ENCODE data around the gene FARP1. TPM values are rescaled to one million over a fixed set of nuclear protein-coding genes. Genes with fewer than 3 reads are reported as not detected.

FARP1 gene
- total RNA-seq, 5 donors from 2014 or later (not counting 1 experiment from before 2014, with no cell fraction given): 0.51 to 2.0 (median 1.0) TPM

DNA sequence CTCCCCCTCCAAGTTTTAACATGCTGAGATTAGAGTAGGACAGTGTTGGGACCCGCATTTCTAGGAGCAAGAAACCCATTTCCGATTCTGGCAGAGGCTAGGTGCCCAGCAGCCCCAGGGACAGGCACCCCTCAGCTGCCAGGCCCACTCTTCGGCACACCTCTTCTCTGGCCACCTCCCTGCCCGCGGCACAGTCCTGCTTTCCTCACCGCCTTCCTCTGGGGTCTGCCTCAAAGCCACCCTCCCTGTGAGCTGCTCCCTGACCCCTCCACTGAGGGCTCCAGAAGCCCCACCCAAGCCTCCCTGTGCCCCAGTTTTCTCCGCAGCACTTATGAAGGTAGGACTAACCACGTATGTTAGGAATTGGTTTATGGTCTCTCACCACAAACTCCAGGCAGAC, 354.1 kb downstream of the FARP1 start:
- no peaks in the 10 kb centered on the region for H3K27me3 ChIP-seq (replicated peaks in 1 of 2; ENCODE audit: control insufficient read depth in 2 of 2, extremely low read depth in 1 of 2, insufficient read depth in 2 of 2, low read length in 1 of 2)
- WGBS (ENCODE audit: insufficient coverage): 90% methylated on average over 6 of the region's 8 CpGs
- peaks cover 2 to 26% of the 10 kb centered on the region in 2 experiments for H3K4me1 ChIP-seq (ENCODE audit: control insufficient read depth in 1 of 2, extremely low read depth in 1 of 2, insufficient read depth in 2 of 2, low read length in 2 of 2)
- DNase-seq: no peak
- no peak for ATAC-seq (replicated peaks in 1 of 4)
- ChIA-PET POLR2A (no interaction called here), CTCF (no interaction called here)
- Mint-ChIP-seq H3K4me3 (no peak overlapping the region), H3K27me3 (no peaks in the 10 kb centered on the region), H3K36me3 (peaks cover 22% of the 10 kb centered on the region), H3K9me3 (no peaks in the 10 kb centered on the region), H3K27ac (peak overlapping the region in 1 of 2 donors; percentile 52), H3K4me1 (peaks cover 67 to 80% (median 79%) of the 10 kb centered on the region in 3 donors)
- H3K36me3 ChIP-seq (ENCODE audit: control insufficient read depth in 2 of 2, extremely low read depth in 1 of 2, insufficient read depth in 1 of 2, low read length in 1 of 2): peaks cover 0 to 33% of the 10 kb centered on the region in 2 donors
- no peaks in the 10 kb centered on the region for H3K9me3 ChIP-seq
- no peak overlapping the region for H3K4me3 ChIP-seq (ENCODE audit: control insufficient read depth in 1 of 2, extremely low read depth in 1 of 2, low read length in 1 of 2)
- no peak overlapping the region for H3K27ac ChIP-seq (ENCODE audit: low read length)

- Mint-ChIP-seq H3K4me3 (no peak overlapping the region), H3K4me1 (peaks cover 78 to 90% (median 88%) of the 10 kb centered on the region in 3 donors), H3K27ac (no peak overlapping the region), H3K9me3 (no peaks in the 10 kb centered on the region), H3K27me3 (no peaks in the 10 kb centered on the region), H3K36me3 (peaks cover 33% of the 10 kb centered on the region)
- ChIA-PET CTCF (interaction anchor here in 1 of 2 donors (1.1 kb wide), 1 partner anchor 10 kb away, joined by 3 read pairs; no protein-coding TSS in a partner anchor), POLR2A (no interaction called here)
- no CpG with 5 or more reads among the region's 10 CpGs for WGBS (ENCODE audit: insufficient coverage)
- H3K27ac ChIP-seq (ENCODE audit: low read length): no peak overlapping the region
- peaks cover 0 to 39% of the 10 kb centered on the region in 2 donors for H3K36me3 ChIP-seq (ENCODE audit: control insufficient read depth in 2 of 2, extremely low read depth in 1 of 2, insufficient read depth in 1 of 2, low read length in 1 of 2)
- peaks cover 8 to 46% of the 10 kb centered on the region in 2 experiments for H3K4me1 ChIP-seq (ENCODE audit: control insufficient read depth in 1 of 2, extremely low read depth in 1 of 2, insufficient read depth in 2 of 2, low read length in 2 of 2)
- H3K4me3 ChIP-seq (ENCODE audit: control insufficient read depth in 1 of 2, extremely low read depth in 1 of 2, low read length in 1 of 2): no peak overlapping the region
- DNase-seq (no peak), ATAC-seq (replicated peaks in 1 of 4) (no peak)
- H3K9me3 ChIP-seq: no peaks in the 10 kb centered on the region
- H3K27me3 ChIP-seq (replicated peaks in 1 of 2; ENCODE audit: control insufficient read depth in 2 of 2, extremely low read depth in 1 of 2, insufficient read depth in 2 of 2, low read length in 1 of 2): no peaks in the 10 kb centered on the region
Observed at GRCh38 chr13:98500963-98501421, 358.1 kb downstream of the FARP1 start.

GRCh38 chr13:98503175-98504028, 360.5 kb downstream of the FARP1 start:
- peaks cover 0 to 27% of the 10 kb centered on the region in 2 donors for H3K36me3 ChIP-seq (ENCODE audit: control insufficient read depth in 2 of 2, extremely low read depth in 1 of 2, insufficient read depth in 1 of 2, low read length in 1 of 2)
- Mint-ChIP-seq H3K4me1 (peaks cover 81 to 90% (median 88%) of the 10 kb centered on the region in 3 donors), H3K27ac (peak overlapping the region; percentile 29 to 68), H3K27me3 (no peaks in the 10 kb centered on the region), H3K36me3 (peaks cover 28% of the 10 kb centered on the region), H3K9me3 (no peaks in the 10 kb centered on the region), H3K4me3 (peak overlapping the region in 1 of 3 donors; percentile 4)
- H3K4me1 ChIP-seq (ENCODE audit: control insufficient read depth in 1 of 2, extremely low read depth in 1 of 2, insufficient read depth in 2 of 2, low read length in 2 of 2): peaks cover 11 to 54% of the 10 kb centered on the region in 2 experiments
- ChIA-PET POLR2A (no interaction called here), CTCF (interaction anchor here in 1 of 2 donors (0.6 to 1.3 kb wide), 2 partner anchors 64 to 150 kb away, joined by 4 read pairs; no protein-coding TSS in a partner anchor)
- ATAC-seq (replicated peaks in 1 of 4) (no peak), DNase-seq (no peak)
- no peak overlapping the region for H3K4me3 ChIP-seq (ENCODE audit: control insufficient read depth in 1 of 2, extremely low read depth in 1 of 2, low read length in 1 of 2)
- no peaks in the 10 kb centered on the region for H3K9me3 ChIP-seq
- 88% methylated on average over 4 of the region's 10 CpGs for WGBS (ENCODE audit: insufficient coverage)
- no peaks in the 10 kb centered on the region for H3K27me3 ChIP-seq (replicated peaks in 1 of 2; ENCODE audit: control insufficient read depth in 2 of 2, extremely low read depth in 1 of 2, insufficient read depth in 2 of 2, low read length in 1 of 2)
- H3K27ac ChIP-seq (ENCODE audit: low read length): no peak overlapping the region

- H3K27ac ChIP-seq (ENCODE audit: low read length): no peak overlapping the region
- H3K27me3 ChIP-seq (replicated peaks in 1 of 2; ENCODE audit: control insufficient read depth in 2 of 2, extremely low read depth in 1 of 2, insufficient read depth in 2 of 2, low read length in 1 of 2): no peaks in the 10 kb centered on the region
- DNase-seq (no peak), ATAC-seq (replicated peaks in 1 of 4) (no peak)
- WGBS (ENCODE audit: insufficient coverage): no CpG with 5 or more reads among the region's 1 CpG
- no peaks in the 10 kb centered on the region for H3K9me3 Mint-ChIP-seq
- H3K4me3 Mint-ChIP-seq: peak overlapping the region in 2 of 3 donors; percentile 4 to 25
- peak overlapping the region; percentile 29 to 68 for H3K27ac Mint-ChIP-seq
- peaks cover 27% of the 10 kb centered on the region for H3K36me3 Mint-ChIP-seq
- ChIA-PET POLR2A (interaction anchor here in 1 of 2 donors (0.6 to 0.7 kb wide), 2 partner anchors 32 to 119 kb away, joined by 3 to 8 read pairs; no protein-coding TSS in a partner anchor), CTCF (interaction anchor here (0.6 to 1.3 kb wide), 4 partner anchors 10 to 149 kb away, joined by 3 to 4 read pairs (median 4); no protein-coding TSS in a partner anchor)
- H3K36me3 ChIP-seq (ENCODE audit: control insufficient read depth in 2 of 2, extremely low read depth in 1 of 2, insufficient read depth in 1 of 2, low read length in 1 of 2): peaks cover 0 to 21% of the 10 kb centered on the region in 2 donors
- H3K4me1 Mint-ChIP-seq: peaks cover 86 to 94% (median 93%) of the 10 kb centered on the region in 3 donors
- no peak overlapping the region for H3K4me3 ChIP-seq (ENCODE audit: control insufficient read depth in 1 of 2, extremely low read depth in 1 of 2, low read length in 1 of 2)
- no peaks in the 10 kb centered on the region for H3K27me3 Mint-ChIP-seq
- H3K9me3 ChIP-seq: no peaks in the 10 kb centered on the region
- peaks cover 13 to 51% of the 10 kb centered on the region in 2 experiments for H3K4me1 ChIP-seq (ENCODE audit: control insufficient read depth in 1 of 2, extremely low read depth in 1 of 2, insufficient read depth in 2 of 2, low read length in 2 of 2)
Observed at GRCh38 chr13:98504029-98504351, 361.1 kb downstream of the FARP1 start.

DNA sequence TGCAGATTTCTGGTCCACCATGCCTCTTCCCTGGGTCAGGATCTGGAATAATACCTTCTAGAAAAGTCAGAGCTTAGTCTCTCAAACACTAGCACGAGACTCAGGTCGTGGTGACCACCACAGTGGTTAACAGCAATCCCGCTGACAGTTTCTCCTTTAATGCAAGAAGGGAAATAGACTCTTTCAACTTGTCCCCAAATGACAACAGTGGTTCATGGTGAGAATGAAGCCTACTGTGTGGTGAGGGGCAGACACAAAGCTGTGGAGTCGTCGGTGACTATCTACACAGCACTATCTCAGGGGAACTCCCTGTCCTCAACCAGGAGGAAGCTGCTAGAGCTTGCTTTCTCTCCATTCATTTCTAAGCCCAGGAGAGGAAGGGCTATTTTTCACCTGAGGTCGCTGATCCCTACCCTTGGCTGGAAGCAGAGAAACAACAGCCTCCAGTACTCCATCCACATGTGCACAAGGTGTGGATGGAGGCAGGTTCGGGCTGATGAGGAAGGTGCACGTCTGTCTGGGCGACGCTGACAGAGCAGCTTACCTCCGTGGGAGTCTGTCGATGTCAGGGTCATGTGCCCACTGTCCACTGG, 361.6 kb downstream of the FARP1 start:
- CTCF ChIA-PET: interaction anchor here (0.6 to 1.3 kb wide), 4 partner anchors 11 to 149 kb away, joined by 3 to 4 read pairs (median 4); no protein-coding TSS in a partner anchor
- Histone ChIP-seq H3K9me3 (no peaks in the 10 kb centered on the region), H3K4me1 (ENCODE audit: control insufficient read depth in 1 of 2, extremely low read depth in 1 of 2, insufficient read depth in 2 of 2, low read length in 2 of 2) (peaks cover 16 to 52% of the 10 kb centered on the region in 2 experiments), H3K27ac (ENCODE audit: low read length) (no peak overlapping the region), H3K27me3 (replicated peaks in 1 of 2; ENCODE audit: control insufficient read depth in 2 of 2, extremely low read depth in 1 of 2, insufficient read depth in 2 of 2, low read length in 1 of 2) (no peaks in the 10 kb centered on the region), H3K4me3 (ENCODE audit: control insufficient read depth in 1 of 2, extremely low read depth in 1 of 2, low read length in 1 of 2) (peak overlapping the region in 1 of 2 donors; percentile 6), H3K36me3 (ENCODE audit: control insufficient read depth in 2 of 2, extremely low read depth in 1 of 2, insufficient read depth in 1 of 2, low read length in 1 of 2) (peaks cover 0 to 17% of the 10 kb centered on the region in 2 donors)
- ATAC-seq (replicated peaks in 1 of 4) (peak; percentile 35 to 81 (median 63)), DNase-seq (peak in 8 of 35 experiments; percentile 12 to 52 (median 18))
- POLR2A ChIA-PET: interaction anchor here in 1 of 2 donors (0.6 to 0.7 kb wide), 2 partner anchors 32 to 118 kb away, joined by 3 to 8 read pairs; no protein-coding TSS in a partner anchor
- Mint-ChIP-seq H3K27ac (peak overlapping the region; percentile 29 to 68), H3K27me3 (no peaks in the 10 kb centered on the region), H3K4me1 (peaks cover 89 to 97% (median 96%) of the 10 kb centered on the region in 3 donors), H3K4me3 (peak overlapping the region in 2 of 3 donors; percentile 4 to 31), H3K9me3 (no peaks in the 10 kb centered on the region), H3K36me3 (peaks cover 23% of the 10 kb centered on the region)
- WGBS (ENCODE audit: insufficient coverage): 76% methylated on average over 7 of the region's 12 CpGs

All from T-cell (primary cell).